Measurements from ENCODE around the gene SGPL1.

- TF ChIP-seq CTCF (IDR thresholded peaks at IDR 0.05) (no peak), EZH2 (IDR thresholded peaks at IDR 0.05) (no peak), EZH2phosphoT487 (IDR thresholded peaks at IDR 0.05) (no peak)
Observed at GRCh38 chr10:70917226-70917625, 101.5 kb downstream of the SGPL1 start.

All from neural progenitor cell (in vitro differentiated cells).